Measurements from ENCODE around the gene TTC13.
A peak's percentile ranks its signal among the peaks of the same experiment; 100 is the strongest.

TTC13 gene

DNA sequence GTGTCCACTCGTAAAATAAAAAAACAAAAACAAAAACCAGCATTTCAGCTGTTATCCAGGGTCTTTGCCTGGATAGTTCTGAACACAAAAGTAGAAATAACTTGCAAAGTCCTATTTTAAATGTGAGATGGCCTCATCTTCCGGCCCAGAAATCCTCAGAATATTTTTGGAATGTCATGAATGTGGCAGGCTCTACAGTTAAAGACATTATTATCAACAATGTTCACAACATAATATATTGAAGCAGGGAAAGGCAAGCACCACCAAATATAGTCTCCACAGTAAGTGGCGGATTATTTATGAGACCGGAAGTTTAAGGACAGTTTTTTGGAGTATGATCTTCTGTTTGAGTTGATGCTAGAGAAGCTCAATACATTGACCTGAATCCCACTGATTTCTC, 109.2 kb downstream of the TTC13 start:
- no peak for DNase-seq (ENCODE audit: low read depth in 2 of 2)

DNA sequence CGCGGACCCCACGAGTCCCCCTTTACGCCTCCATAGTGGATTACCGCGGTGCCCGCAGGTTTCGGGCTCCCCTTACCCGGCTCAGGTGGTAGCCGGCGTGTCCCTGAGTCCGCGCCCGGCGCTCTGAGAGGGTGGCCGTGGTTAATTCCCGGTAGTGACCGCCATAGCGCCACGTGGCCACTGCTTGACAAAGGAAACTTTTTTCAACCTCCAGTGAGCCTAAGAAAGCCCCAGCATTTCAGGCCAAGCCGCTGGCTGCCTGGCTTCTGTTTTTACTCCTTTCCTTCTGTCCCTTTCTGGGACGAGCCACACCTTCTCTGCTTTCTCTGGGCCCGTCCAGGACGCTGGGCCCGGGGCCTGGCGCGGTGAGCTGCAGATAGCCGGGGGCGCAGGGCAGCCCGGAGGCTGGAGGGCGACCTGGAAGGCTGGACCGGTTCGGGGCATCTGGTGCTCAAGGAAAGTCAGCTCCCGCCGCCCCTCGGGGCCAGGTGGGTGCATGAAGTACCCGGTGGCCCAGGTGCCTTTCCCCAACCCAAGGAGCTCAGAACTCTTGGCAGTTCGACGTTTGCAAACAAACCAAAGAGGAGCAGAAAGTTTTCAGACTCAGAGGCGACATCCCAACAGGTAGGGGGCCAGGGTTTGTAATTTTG, 109.8 kb downstream of the TTC13 start:
- no peak for DNase-seq (ENCODE audit: low read depth in 2 of 2)

DNA sequence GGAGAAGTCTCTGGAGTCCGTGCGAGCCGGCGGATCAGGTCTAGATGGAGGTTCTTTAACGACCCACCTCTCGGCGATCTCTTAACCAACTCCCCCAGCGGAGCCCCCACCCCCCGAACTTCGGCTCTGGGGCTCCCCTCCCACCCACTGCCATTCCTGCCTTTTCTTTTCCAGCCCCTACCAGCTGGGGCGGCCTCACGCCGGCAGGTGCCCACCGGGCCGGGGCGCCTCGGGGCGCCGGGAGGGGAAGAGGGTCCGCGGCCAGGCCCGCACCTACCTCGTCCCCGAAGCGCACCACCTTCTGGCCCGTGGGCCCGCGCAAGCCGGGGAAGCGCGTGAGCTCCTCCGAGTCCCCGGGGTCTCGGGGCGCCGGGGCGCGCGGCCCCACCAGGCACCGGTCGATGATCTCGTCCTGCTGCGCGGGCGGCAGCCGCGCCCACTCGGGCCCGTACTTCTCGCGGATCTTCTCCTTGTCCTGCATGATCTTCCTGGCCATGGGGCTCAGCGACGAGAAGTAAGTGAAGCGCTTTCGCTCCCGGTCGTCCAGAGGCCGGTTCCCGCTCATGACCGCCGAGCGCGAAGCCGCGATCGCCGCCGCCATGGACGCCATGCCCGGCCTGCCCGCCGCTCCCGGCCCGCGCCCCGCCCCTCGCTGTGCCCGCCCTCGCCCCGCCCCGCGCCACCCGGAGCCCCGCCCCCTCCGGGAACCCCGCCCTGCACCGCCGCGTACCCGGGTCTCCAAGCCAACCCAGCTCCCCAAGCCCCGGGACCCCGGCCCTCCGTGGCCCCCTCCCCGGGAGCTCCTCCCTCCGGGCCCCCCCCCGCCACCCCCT, 110.5 kb downstream of the TTC13 start, which contains the start of gene C1orf198:
C1orf198 (minus strand) TSS at position 619 of the 833 bp plus-strand sequence; CDS start at position 610, 9 bp downstream.
- peak; percentile 41 to 66 for DNase-seq (ENCODE audit: low read depth in 2 of 2)

DNA sequence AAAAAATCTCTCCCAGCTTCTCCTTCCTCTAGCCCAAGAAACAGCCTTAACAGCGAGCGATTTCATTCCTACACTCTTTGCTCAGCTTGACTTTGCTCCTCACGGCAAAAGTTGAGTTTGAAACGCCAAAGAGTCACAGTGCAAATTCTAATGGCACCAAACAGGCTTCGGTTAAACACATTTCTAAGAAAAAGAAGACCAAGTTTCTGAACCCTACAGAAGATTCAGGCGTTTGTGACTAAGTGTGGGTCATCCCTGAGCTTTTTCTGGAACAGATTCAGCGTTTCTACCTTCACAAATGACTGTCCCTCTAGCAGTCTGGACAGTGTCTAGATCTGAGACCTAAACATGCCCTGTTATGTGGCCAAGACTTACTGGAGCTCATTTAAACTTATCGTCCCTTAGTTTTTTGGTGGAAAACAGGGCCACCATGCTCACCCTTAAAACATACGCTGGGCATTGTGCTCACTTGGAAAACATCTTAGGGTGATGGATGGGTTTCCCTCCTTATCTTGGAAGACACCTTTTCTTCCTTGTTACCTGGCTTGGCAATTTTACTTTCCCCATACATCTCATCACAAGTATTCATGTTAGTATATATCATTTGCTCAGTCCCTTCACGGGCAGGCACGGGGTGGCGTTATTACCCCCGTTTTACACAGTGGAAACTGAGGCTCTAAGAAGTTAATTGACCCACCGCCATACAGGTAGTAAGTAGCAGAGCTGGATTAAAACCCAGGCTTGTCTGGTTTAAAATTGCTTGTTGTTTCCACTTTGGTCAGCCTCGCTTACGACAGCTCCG, 111.4 kb downstream of the TTC13 start:
- no peak for DNase-seq (ENCODE audit: low read depth in 2 of 2)

DNA sequence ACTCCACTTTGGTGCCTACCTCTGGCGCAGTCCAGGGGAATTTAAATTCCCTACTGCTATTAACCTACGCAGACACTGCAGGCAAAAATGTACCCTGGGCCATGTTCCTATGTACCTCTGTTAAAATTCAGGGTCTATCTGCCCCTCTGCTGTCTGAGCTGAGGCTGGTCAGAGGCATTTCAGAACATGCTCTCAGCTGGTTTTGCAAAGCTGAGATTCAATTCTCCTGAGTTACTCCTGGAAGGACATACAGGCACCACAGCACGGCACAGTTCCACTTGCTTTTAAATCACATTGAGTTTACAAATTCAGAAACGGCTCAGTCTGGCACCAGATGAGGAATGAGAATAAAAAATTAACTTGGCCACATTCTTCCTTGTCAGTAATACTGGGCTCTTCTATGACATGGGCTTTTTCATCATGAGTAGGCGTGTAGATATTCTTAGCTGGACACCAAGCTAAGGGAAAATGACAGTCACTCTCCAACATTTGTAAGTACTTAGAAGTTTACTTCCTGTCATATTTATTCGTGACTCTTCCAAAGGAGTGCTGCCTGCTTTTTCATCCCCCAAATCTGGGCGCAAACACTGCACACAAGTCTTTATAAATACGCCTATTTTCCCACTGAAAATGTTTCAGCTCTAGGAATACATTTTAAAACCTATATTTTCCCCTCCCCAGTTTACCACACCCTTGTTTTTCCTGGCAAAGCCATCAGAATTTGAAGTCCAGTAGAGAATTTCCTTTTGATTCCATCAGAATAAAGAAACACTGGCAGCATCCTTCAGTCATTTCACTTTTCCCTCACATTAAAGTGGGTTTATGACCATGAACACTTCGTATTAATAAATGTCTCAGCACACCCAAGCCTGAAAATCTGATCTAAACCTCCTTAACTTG, 112.2 kb downstream of the TTC13 start:
- no peak for DNase-seq (ENCODE audit: low read depth in 2 of 2)

DNA sequence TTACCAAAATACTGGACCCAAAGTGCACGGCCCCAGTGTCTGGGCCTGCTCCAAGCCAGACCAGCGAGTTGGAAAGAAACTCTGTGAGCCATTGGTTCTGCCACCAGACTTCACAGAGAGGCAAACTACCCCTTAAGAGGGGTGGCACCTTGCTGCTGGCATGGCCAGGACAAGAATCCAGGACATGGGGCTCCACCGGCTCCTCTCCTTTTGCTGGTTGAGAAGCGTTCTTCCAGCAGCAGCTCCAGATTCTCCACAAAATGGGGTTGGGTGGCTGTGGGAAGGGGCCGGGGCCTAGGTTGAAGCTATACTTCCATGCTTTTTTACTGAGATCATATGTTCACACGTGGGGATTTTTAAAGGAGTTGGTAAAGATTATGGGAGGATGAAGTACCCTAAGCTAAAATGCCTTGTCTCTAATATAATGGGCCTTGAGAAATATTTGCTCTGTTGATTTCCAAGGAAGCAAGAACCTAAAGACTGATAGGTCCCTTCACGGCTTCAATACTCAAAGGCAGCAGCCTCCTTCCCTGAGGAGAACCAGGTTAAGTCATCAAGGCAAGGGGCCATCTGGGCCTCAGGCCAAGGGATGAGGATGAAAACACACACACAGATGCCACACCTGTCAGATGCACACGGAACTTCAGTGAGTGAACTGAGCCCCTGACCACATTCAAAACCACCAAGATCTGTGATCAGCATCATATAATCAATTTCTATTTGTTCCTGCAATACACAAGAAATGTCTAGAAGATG, 113.4 kb downstream of the TTC13 start:
- DNase-seq (ENCODE audit: low read depth in 2 of 2) = no peak

DNA sequence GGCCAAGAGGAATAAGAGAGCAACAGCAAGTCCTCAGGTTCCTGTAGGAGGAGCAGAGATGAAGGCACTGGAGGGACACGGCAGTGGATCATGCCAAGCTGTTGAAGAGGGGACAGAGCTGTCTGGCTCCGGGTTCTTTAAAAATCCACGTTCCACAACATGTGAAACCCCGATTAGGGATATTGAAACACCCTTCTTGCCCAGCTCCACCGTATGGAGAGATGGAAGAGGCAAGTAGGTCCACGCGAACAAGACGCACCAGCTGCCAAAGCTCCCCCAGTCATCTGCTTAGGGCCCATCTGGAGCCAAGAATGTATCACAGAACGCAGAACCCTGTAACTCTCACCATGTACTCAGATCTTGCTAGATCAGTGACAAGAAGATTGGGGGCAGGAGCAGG, 114.2 kb downstream of the TTC13 start:
- no peak for DNase-seq (ENCODE audit: low read depth in 2 of 2)

DNA sequence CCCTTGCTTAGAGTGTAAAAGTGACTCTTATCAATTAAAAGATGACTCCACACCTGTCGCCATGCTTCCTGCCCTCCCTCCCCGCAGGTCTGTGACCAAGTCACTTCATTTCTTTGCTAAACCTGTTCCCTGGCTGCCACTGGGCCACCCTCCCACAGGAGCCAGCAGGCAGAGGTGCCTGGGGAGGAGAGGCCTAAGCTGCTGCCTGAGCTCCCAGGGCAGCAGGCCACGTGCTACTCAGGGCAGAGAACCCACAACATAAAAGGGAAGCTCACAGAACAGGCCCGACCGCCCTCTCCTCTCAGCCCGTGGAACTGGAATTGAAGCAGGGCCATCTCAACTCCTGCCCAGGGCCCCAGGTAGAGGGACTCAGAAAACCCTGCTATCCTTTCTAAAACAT, 115.2 kb downstream of the TTC13 start:
- no peak for DNase-seq (ENCODE audit: low read depth in 2 of 2)

DNA sequence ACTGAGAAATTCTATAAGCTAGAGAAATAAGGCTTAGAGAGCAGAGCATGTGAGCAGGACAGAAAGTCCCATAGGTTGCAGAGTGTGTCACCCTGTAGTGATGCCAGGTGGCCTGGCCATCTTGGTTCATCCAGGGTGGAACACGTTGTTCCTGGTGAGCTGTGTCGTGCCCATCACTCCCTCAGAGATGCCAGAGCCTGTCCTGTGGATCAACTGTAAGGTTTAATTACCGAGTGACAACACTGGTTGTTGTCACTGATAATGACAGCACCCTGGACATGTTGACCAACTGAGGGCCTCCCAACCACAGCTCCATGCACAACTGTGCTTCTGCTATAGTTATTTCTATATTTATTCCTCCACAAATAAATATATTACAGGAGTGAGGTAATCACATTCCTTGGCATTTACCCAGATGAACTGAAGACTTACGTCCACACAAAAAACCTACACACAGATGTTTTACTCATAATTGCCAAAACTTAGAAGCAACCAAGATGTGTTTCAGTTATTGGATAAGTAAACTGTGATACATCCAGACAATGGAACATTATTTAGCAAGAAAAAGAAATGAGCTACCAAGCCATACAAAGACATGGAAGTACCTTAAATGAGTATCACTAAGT, 116.6 kb downstream of the TTC13 start:
- DNase-seq (ENCODE audit: low read depth in 2 of 2) = no peak

DNA sequence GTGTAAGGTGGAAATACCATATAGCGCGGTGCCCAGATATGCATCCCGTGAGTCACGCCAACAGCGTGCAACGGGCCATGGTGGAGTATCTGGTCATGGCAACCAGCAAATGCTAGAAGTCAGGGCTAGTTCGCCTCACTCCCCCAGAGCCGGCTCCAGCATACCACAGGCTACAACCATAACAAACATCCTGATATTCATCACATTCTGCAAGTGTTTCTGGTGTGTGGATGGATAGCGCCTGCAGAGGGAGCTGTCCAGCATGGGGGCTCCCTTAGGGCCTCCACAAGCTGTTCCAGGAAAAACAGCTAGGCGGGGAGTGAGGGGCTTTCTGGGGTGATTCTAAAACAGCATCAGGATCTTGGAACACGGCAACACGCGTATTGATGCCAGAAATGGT, 117.2 kb downstream of the TTC13 start:
- no peak for DNase-seq (ENCODE audit: low read depth in 2 of 2)

DNA sequence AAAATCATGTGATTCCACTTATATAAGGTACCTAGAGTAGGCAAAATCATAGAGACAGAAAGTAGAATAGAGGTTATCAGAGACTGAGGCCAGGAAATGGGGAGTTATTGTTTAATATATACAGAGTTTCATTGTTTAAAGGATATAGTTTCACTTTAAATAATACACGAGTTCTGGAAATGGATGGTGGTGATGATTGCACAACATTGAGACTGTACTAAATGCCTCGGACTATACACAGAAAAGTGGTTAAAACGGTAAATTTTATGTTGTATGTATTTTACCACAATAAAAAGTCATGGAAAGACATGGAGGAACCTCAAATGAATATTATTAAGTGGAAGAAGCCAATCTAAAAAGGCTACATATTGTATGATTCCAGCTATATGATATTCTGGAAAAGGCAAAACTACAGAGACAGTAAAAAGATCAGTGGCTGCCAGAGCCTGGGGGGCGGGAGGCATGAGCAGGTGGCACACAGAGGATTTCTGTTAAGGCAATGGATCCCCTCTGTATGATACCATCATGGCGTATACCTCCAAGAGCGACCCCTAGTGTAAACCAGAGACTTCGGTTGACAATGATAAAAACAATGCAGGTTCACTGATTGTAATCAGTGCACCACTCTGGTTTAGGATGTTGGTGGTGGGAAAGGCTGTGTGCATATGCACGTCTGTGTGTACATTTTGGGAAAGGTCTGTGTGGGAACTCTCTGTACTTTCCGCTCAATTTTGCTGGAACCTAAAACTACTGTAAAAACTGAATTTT, 117.9 kb downstream of the TTC13 start:
- DNase-seq (ENCODE audit: low read depth in 2 of 2) = no peak

DNA sequence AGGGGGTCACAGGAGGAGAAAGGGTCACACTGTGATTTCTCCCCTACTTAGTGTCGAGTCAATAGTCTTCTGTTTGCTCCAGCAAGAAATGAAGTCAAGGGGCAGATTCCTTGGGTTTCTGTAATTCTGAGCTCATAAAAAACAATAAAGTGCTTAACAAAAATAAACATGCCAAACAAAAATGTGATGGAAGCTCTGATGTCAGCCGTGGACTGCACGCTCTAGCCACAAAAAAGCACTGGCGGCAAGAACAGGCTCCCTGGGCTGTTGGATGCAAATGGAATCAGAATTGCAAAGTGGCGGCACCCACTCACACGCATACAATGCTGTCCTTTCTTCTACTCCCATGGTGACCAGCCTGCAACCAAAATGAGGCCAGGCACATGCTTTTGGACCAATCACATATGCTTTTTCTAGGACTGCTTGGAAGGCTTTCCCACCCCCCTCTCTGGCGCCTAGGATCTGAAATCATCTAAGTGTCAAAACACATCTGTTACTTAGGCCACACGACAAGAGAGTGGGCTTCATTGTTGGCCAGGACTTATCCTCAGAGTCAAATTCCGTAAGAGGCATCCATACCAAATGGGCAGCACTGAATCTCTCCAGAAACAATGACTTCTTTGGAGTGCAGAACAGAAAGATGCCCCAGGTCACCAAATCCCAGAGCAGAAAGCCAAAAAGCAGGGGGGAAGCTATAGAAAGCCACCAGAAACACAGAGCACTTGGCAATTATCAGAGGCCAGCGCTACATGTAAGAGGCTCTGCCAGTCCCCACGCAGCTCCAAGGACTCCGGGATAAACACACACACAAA, 119.5 kb downstream of the TTC13 start:
- DNase-seq (ENCODE audit: low read depth in 2 of 2) = no peak

DNA sequence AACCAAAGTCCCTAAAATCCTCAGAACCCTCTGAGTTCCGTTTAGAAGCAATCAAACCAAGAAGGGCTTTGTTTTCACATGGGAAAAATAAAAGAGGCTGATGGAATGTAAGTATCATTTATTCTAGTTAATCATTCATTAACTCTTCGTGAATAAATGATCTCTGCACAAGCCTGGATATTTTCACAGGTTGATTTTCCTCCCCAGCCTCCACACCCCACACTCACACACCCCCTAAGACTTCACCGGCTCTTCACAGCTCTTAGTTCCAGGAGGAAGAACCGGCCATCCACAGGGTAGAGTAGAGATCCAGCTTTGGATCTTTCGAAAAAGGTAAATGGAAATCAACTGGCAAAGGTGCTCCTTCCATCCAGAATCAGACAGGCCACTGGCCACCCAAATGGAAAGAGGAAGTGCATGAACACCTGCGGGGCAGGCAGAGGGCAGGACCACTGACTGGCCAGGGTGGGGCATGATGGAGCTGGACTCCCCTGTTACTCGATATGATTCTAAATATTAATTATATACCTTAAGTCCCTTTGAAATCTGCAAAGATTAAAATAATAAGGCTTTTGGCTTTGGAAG, 120.3 kb downstream of the TTC13 start:
- no peak for DNase-seq (ENCODE audit: low read depth in 2 of 2)

DNA sequence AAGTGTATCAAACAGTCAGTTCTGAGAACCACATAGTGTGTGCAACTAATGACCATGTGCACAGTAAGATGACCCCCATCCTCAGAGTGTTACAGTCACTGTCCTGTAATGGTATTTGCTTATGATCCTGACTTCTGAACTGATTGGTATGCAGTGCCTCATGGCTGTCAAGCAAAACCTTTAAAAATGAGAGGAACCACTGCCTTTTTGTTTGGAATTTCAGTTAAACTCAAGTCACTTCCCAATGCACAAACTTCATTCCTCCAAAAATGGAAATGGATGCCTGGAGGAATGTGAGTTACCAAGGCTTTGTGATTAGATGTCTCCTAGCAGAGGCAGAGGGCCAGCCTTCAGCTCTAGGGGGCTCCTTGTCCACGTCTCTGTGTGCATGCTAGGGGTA, 120.8 kb downstream of the TTC13 start:
- DNase-seq (ENCODE audit: low read depth in 2 of 2) = no peak

DNA sequence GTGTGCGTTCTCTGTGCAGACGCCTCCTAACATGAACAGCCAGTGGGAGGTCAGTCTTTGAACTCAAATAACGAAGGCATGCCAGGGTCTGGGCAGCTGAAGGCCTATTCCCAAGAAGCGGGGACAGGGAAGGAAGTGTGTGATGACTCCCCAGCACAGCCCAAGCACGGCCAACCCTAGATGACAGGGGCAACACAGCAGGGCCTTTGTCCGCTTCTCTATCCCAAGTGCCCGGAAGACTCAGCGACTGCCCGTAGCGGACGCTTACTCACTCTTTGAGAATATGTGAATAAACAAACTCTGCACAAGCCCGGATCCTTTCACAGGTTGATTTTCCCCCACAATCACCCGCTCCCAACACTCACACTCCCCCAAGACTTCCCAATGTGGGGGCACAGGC, 121.6 kb downstream of the TTC13 start:
- no peak for DNase-seq (ENCODE audit: low read depth in 2 of 2)
